GM12878 (cell line): ENCODE data around the gene KLHL35.

ENCODE experiments used
- CEBPB ChIP-seq, 2 experiments: fragments of 150-350 bp in 1 of 2; IDR thresholded peaks; 2 replicates each; pipeline ENCODE4 v1.6.1; 2012 to 2014; ENCODE audit warnings: low read depth in 2 of 2, low read length in 2 of 2, borderline replicate concordance in 1 of 2, inconsistent platforms in 1 of 2
- CTCF ChIP-seq, 3 experiments: IDR thresholded peaks in 2 of 3; conservative IDR thresholded peaks in 1 of 3; 2 replicates each; pipeline ENCODE4 v1.5.1; 2011; ENCODE audit warnings: low read depth in 3 of 3, low read length in 3 of 3, mild to moderate bottlenecking in 3 of 3, control low read depth in 2 of 3, moderate library complexity in 2 of 3, inconsistent platforms in 1 of 3, mixed read lengths in 1 of 3; ENCODE audit not compliant: control insufficient read depth in 2 of 3, insufficient read depth in 1 of 3; ENCODE audit errors: extremely low read depth in 1 of 3
- FOXM1 ChIP-seq: IDR thresholded peaks from 2 replicates; pipeline ENCODE4 v1.6.1; 2012; ENCODE audit warnings: low read depth, mild to moderate bottlenecking, inconsistent platforms, low read length, moderate library complexity
- POLR2A ChIP-seq: IDR thresholded peaks from 2 replicates; pipeline ENCODE4 v1.6.1; 2011; ENCODE audit warnings: low read depth, mild to moderate bottlenecking, low read length

DNA sequence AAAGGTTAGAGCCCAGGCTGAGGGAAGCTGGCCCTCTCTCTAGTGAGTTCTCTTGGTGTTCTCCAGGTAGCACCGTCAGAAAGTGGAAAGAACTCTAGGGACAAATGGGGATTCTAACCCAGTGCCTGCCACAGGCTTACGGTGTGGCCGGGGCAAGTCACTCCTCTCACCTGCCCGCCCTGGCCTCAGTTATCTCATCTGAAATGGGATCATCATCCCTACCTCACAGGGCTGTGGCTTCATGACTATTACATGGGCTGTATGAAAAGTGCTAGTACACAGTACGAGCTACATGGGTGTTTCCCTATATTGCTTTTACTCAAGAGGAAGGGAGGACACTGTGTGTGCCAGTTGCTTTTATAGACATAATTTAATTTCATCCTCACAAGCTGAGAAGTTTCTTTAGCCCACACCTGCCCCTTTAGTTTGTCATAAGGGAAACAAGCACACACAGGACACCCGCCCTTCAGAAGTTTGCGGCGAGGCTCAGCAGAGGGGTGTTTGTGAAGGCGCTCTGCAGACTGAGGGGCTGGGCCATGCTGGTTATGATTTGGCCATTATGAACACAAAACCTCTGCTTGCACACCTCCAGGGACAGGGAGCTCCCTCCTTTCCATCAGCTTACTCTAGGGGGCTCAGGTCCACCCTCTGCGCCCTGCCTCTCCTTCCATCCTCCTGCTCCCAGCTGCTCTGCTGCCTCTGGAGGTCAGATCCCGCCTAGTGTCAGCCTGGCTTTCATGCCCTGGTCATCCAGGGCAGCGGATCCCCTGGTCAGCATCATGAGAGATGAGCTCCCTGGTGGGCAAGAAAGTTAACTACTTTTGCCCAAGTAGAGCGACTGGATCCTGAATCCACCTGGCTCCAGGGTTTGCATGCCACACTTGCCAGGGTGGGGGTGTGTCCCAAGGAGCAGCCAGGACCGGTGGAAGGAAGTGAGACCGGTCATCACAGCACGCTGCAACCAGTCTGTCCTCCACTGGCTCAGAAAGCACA, 1.2 kb downstream of the KLHL35 start:
- TF ChIP-seq CTCF (IDR thresholded peaks at IDR 0.05 in 2 of 3, conservative IDR thresholded peaks at IDR 0.05 in 1 of 3; ENCODE audit: control insufficient read depth in 2 of 3, extremely low read depth in 1 of 3, insufficient read depth in 1 of 3, low read depth in 3 of 3, low read length in 3 of 3) (no peak), CEBPB (IDR thresholded peaks at IDR 0.05; ENCODE audit: borderline replicate concordance in 1 of 2, low read depth in 2 of 2, low read length in 2 of 2) (no peak), FOXM1 (no peak), POLR2A (no peak)
